ENCODE measurements around the gene ITPKB.

DNA sequence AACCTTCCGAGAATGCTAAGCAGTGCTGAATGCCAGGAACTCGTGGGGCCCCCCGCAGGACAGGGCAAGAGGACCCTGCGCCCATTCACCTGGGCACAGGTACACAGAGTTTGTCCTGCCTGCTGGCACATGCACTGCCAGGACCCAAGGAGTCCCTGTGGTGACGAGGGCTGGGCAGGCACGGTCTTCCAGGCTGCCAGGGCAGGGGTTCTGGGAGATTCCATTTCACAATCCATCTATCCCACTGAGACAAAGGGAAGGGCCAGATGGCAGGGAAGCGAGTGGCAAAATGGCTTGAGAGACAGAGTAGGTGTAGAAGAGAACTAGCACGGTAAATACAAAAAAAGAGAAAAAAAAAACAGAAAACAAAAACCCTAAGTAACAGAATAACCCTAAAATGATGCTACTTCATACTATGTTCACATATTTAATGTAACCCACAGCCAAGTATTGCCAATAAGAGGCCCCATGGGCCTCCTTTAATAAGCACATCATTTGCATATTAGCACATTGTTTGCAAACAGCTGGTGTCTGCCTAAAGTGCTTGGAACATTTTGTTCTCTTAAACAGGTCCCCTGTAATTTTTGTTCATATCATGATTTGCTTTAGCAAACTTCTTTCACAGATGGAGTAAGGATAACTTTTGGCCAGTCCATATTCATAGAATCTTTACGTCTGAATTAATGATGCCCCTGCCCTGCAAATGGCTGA is 106.8 kb downstream of the ITPKB start:
- TF ChIP-seq, protein P1, sequence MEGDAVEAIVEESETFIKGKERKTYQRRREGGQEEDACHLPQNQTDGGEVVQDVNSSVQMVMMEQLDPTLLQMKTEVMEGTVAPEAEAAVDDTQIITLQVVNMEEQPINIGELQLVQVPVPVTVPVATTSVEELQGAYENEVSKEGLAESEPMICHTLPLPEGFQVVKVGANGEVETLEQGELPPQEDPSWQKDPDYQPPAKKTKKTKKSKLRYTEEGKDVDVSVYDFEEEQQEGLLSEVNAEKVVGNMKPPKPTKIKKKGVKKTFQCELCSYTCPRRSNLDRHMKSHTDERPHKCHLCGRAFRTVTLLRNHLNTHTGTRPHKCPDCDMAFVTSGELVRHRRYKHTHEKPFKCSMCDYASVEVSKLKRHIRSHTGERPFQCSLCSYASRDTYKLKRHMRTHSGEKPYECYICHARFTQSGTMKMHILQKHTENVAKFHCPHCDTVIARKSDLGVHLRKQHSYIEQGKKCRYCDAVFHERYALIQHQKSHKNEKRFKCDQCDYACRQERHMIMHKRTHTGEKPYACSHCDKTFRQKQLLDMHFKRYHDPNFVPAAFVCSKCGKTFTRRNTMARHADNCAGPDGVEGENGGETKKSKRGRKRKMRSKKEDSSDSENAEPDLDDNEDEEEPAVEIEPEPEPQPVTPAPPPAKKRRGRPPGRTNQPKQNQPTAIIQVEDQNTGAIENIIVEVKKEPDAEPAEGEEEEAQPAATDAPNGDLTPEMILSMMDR (conservative IDR thresholded peaks at IDR 0.05; ENCODE audit: low read depth, low read length): no peak
- no peak for TF ChIP-seq EZH2 (IDR thresholded peaks at IDR 0.05; ENCODE audit: low read length, unreplicated experiment)
- no peak for TF ChIP-seq EZH2phosphoT487 (IDR thresholded peaks at IDR 0.05; ENCODE audit: borderline replicate concordance, low read length)

All from PC-3 (cell line).